Measurements from ENCODE around the gene TRIM7. TPM values are rescaled to one million over a fixed set of nuclear protein-coding genes. Genes with fewer than 3 reads are reported as not detected.
"Not testable (repeated sequence)": the region's sequence is repeated elsewhere in the genome, so short reads cannot be mapped to it uniquely, and the experiment has no call there.

TRIM7 gene
- total RNA-seq, 3 donors from 2014 or later: 1.5 to 3.9 (median 3.2) TPM

DNA sequence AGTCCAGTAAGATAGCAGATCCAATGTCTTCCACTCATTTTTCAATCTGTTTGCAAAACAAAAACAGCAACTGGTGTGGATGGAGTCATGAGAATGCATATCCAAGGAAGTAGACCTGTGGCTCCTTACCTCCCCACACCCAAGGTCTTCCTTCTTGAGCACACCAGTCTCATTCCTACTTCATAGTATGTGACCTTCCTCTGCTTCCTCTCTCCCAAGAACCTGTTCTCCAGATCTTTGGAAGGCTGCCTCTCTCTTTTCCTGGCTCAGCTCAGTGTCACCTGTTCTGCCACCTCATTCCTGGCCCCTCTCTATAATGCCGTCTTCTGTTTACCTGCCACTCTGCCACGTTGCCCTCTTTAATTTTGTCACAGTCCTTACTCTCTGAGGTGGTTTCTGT, 7.9 kb upstream of the TRIM7 start:
- no peak overlapping the region for H3K4me3 ChIP-seq
- H3K36me3 ChIP-seq (ENCODE audit: low read depth): no peaks in the 10 kb centered on the region
- TF ChIP-seq, protein P1, sequence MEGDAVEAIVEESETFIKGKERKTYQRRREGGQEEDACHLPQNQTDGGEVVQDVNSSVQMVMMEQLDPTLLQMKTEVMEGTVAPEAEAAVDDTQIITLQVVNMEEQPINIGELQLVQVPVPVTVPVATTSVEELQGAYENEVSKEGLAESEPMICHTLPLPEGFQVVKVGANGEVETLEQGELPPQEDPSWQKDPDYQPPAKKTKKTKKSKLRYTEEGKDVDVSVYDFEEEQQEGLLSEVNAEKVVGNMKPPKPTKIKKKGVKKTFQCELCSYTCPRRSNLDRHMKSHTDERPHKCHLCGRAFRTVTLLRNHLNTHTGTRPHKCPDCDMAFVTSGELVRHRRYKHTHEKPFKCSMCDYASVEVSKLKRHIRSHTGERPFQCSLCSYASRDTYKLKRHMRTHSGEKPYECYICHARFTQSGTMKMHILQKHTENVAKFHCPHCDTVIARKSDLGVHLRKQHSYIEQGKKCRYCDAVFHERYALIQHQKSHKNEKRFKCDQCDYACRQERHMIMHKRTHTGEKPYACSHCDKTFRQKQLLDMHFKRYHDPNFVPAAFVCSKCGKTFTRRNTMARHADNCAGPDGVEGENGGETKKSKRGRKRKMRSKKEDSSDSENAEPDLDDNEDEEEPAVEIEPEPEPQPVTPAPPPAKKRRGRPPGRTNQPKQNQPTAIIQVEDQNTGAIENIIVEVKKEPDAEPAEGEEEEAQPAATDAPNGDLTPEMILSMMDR (IDR thresholded peaks at IDR 0.05): no peak
- ATAC-seq: no peak
- DNase-seq: no peak
- peaks cover 11% of the 10 kb centered on the region for H3K4me1 ChIP-seq (ENCODE audit: low read depth)
- intact Hi-C loops (cut with DNase I, micrococcal nuclease): no loop called here
- H3K9me3 ChIP-seq: no peaks in the 10 kb centered on the region

- no peak for DNase-seq
- Histone ChIP-seq H3K4me3 (no peak overlapping the region), H3K9me3 (no peaks in the 10 kb centered on the region), H3K4me1 (ENCODE audit: low read depth) (peaks cover 5% of the 10 kb centered on the region), H3K36me3 (ENCODE audit: low read depth) (no peaks in the 10 kb centered on the region)
- no peak for ATAC-seq
- intact Hi-C loops (cut with DNase I, micrococcal nuclease): no loop called here
- TF ChIP-seq, protein P1 (IDR thresholded peaks at IDR 0.05): no peak
These were observed 7.1 kb upstream of the TRIM7 start for GRCh38 chr5:181212080-181212479.

- H3K4me3 ChIP-seq: no peak overlapping the region
- no peaks in the 10 kb centered on the region for H3K36me3 ChIP-seq (ENCODE audit: low read depth)
- peaks cover 8% of the 10 kb centered on the region for H3K4me1 ChIP-seq (ENCODE audit: low read depth)
- ATAC-seq (no peak), DNase-seq (no peak)
- H3K9me3 ChIP-seq: no peaks in the 10 kb centered on the region
- intact Hi-C loops (cut with DNase I, micrococcal nuclease): no loop called here
- TF ChIP-seq, protein P1 (IDR thresholded peaks at IDR 0.05): no peak
These were observed 6.2 kb upstream of the TRIM7 start for GRCh38 chr5:181211208-181211607.

- H3K36me3 ChIP-seq (ENCODE audit: low read depth); H3K9me3 ChIP-seq; ATAC-seq; DNase-seq; intact Hi-C loops (cut with DNase I, micrococcal nuclease); H3K4me3 ChIP-seq; H3K4me1 ChIP-seq (ENCODE audit: low read depth): not testable (repeated sequence)
These were observed 5.7 kb upstream of the TRIM7 start for GRCh38 chr5:181210698-181211097.

GRCh38 chr5:181210148-181210547, 5.2 kb upstream of the TRIM7 start:
- H3K9me3 ChIP-seq; intact Hi-C loops (cut with DNase I, micrococcal nuclease); DNase-seq; H3K36me3 ChIP-seq (ENCODE audit: low read depth); ATAC-seq; H3K4me3 ChIP-seq: not testable (repeated sequence)
- peaks cover 15% of the 10 kb centered on the region for H3K4me1 ChIP-seq (ENCODE audit: low read depth)

DNA sequence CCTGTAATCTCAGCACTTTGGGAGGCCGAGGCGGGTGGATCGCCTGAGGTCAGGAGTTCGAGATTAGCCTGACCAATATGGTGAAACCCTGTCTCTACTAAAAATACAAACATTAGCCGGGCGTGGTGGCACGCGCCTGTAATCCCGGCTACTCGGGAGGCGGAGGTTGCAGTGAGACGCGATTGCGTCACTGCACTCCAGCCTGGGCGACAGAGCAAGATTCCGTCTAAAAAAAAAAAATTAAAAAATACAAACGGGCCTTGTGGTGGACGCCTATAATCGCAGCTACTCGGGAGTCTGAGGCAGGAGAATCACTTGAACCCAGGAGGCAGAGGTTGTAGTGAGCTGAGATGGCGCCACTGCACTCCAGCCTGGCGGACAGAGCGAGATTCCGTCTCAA, 4.0 kb upstream of the TRIM7 start:
- DNase-seq; intact Hi-C loops (cut with DNase I, micrococcal nuclease); H3K9me3 ChIP-seq; H3K4me3 ChIP-seq; ATAC-seq; H3K36me3 ChIP-seq (ENCODE audit: low read depth): not testable (repeated sequence)
- peaks cover 21% of the 10 kb centered on the region for H3K4me1 ChIP-seq (ENCODE audit: low read depth)

DNA sequence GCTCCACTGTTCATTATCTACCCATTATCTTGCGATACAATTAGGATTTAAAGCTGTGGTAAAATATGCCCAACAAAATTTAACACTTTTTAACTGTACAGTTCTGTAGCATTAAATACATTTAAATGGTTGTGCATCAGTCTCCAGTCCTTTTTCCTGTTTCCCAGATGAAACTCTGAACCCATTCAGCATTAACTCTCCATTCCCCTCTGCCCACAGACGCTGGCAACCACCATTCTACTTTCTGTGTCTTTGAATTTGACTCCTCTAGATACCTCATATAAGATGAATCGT, 2.9 kb upstream of the TRIM7 start:
- Histone ChIP-seq H3K36me3 (ENCODE audit: low read depth) (no peaks in the 10 kb centered on the region), H3K4me1 (ENCODE audit: low read depth) (peaks cover 27% of the 10 kb centered on the region), H3K9me3 (no peaks in the 10 kb centered on the region), H3K4me3 (no peak overlapping the region)
- TF ChIP-seq, protein P1 (IDR thresholded peaks at IDR 0.05): no peak
- intact Hi-C loops (cut with DNase I, micrococcal nuclease): no loop called here
- no peak for ATAC-seq
- DNase-seq: no peak

All from mucosa of descending colon (tissue), 3 donors.